Stomach (tissue), 9 donors: ENCODE data around the gene ORC3. TPM values are rescaled to one million over a fixed set of nuclear protein-coding genes. Genes with fewer than 3 reads are reported as not detected.

Experiments used
- DNase-seq, 2 donors: peaks; one replicate each; pipeline versions ENCODE4 v3.0.0 to v3.0.0-alpha.2; 2013 to 2019
- H3K27ac ChIP-seq, 5 donors: fragments of 200-600 bp in 4 of 5; sonication (generic) in 4 of 5; one replicate each; pipeline ENCODE4 v1.5.1; 2013 to 2019; ENCODE audit warnings: mild to moderate bottlenecking in 1 of 5, moderate library complexity in 1 of 5
- H3K27me3 ChIP-seq, 3 donors: fragments of 200-600 bp; sonication (generic); one replicate each; pipeline ENCODE4 v1.5.1; 2017 to 2019; ENCODE audit warnings: mixed run types in 1 of 3
- H3K36me3 ChIP-seq, 4 donors: fragments of 200-600 bp; sonication (generic); 1 replicate in 3 of 4; 2 replicates in 1 of 4; pipeline ENCODE4 v1.5.1; 2016 to 2019
- H3K4me1 ChIP-seq, 4 donors: fragments of 200-600 bp; sonication (generic); one replicate each; pipeline ENCODE4 v1.5.1; 2016 to 2019
- H3K4me3 ChIP-seq, 4 donors: fragments of 200-600 bp; sonication (generic) in 3 of 4; one replicate each; pipeline ENCODE4 v1.5.1; 2016 to 2019; ENCODE audit warnings: mild to moderate bottlenecking in 1 of 4
- H3K9me3 ChIP-seq, 4 donors: fragments of 200-600 bp; sonication (generic); one replicate each; pipeline ENCODE4 v1.5.1; 2016 to 2019
- EP300 ChIP-seq: sonication (generic); formaldehyde crosslinking; IDR thresholded peaks from one replicate; pipeline ENCODE4 v1.6.1; 2017; ENCODE audit warnings: antibody characterized with exemption
- POLR2A ChIP-seq, 4 donors: fragments of 450-650 bp; IDR thresholded peaks; one replicate each; pipeline ENCODE4 v1.6.1; 2016; ENCODE audit warnings: antibody characterized with exemption in 4 of 4, control low read depth in 2 of 4, mild to moderate bottlenecking in 1 of 4, moderate library complexity in 1 of 4
- POLR2AphosphoS5 ChIP-seq, 3 donors: sonication (generic); formaldehyde crosslinking; IDR thresholded peaks; one replicate each; pipeline ENCODE4 v1.6.1; 2016; ENCODE audit warnings: antibody characterized with exemption in 3 of 3
- WGBS, 5 donors: extraction: QIAGEN DNeasy Blood & Tissue Kit in 3 of 5; methylation state at CpG; one replicate each; pipeline versions ENCODE4 v1.1.5 to v1.1.7; 2013 to 2018; 5-methylcytosine and 5-hydroxymethylcytosine counted together
- intact Hi-C: fragments of 100-400 bp; cut with DNase I; formaldehyde crosslinking; loops from one replicate; pipeline ENCODE4 v1.15.1; 2023; ENCODE audit warnings: low total_unique reads
- polyA plus RNA-seq, 3 donors: library from polyadenylated mRNA; stranded (reverse); fragments of 200-250 nt; gene quantifications; one replicate each; pipeline ENCODE4 v1.2.3, GENCODE V29; 2013
- total RNA-seq, 5 donors: library from RNA; depleted of rRNA; stranded (reverse); fragments of >200 nt; gene quantifications; one replicate each; pipeline versions ENCODE4 v1.1.0 to v1.2.3, GENCODE V29; 2014 to 2016
- TF ChIP-seq, protein P1 (sequence below), 7 experiments: fragments of 450-650 bp in 4 of 7; fragments of 200-600 bp in 3 of 7; sonication (generic) in 3 of 7; IDR thresholded peaks; one replicate each; pipeline ENCODE4 v1.5.1; 2016 to 2019; ENCODE audit warnings: antibody characterized with exemption in 7 of 7, control low read depth in 2 of 7, mild to moderate bottlenecking in 1 of 7
- donor health status: healthy with polysubstance abuse.
- donor health status: Bipolar disorder and iron deficiency.
- donor health status: healthy.

The ORC3 gene
- total and polyA plus RNA-seq, 8 donors = 5.8 to 33.8 (median 11.0) TPM

DNA sequence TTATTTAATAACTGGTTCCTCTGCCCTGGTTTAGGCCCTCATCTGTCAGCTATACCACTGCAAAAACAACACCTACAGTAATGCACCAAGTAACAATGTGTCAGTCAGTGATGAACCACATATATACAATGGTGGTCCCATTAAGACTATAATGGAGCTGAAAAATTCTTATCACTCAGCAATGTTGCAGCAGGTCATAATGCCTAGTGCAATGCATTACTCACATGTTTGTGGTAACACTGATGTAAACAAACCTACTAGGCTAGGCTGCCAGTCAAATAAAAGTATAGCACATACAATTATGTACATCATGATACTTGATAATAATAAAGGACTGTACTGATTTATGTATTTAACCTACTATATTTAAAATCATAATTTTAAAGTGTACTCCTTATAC lies 31.5 kb upstream of the ORC3 start:
- no peak for TF ChIP-seq POLR2AphosphoS5 (IDR thresholded peaks at IDR 0.05)
- TF ChIP-seq EP300 = no peak
- TF ChIP-seq, protein P1, sequence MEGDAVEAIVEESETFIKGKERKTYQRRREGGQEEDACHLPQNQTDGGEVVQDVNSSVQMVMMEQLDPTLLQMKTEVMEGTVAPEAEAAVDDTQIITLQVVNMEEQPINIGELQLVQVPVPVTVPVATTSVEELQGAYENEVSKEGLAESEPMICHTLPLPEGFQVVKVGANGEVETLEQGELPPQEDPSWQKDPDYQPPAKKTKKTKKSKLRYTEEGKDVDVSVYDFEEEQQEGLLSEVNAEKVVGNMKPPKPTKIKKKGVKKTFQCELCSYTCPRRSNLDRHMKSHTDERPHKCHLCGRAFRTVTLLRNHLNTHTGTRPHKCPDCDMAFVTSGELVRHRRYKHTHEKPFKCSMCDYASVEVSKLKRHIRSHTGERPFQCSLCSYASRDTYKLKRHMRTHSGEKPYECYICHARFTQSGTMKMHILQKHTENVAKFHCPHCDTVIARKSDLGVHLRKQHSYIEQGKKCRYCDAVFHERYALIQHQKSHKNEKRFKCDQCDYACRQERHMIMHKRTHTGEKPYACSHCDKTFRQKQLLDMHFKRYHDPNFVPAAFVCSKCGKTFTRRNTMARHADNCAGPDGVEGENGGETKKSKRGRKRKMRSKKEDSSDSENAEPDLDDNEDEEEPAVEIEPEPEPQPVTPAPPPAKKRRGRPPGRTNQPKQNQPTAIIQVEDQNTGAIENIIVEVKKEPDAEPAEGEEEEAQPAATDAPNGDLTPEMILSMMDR (IDR thresholded peaks at IDR 0.05) = no peak
- TF ChIP-seq POLR2A (IDR thresholded peaks at IDR 0.05) = no peak
- no peak for DNase-seq
- Histone ChIP-seq H3K4me3 (no peak overlapping the region), H3K4me1 (no peaks in the 10 kb centered on the region), H3K9me3 (no peaks in the 10 kb centered on the region), H3K27me3 (no peaks in the 10 kb centered on the region), H3K36me3 (peaks cover 16 to 96% (median 81%) of the 10 kb centered on the region in 4 donors), H3K27ac (no peak overlapping the region)
- intact Hi-C loops = no loop called here

DNA sequence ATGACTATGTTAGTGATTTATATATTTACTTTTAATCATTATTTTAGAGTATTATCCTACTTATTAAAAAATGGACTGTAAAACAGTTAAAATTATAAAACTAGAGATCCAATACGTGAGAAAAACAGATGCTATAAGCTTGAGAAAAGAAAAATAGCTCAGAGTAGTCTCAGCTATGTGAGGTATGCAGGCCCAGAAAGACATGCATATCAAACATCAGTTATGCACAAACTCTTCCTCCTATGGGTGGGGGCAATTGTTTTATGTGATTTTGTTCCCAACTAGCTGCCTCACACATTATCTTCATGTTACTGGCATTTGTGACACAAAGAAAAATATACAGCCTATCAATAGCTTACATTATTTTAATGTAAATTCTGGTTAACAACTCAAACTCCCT lies 28.9 kb upstream of the ORC3 start:
- TF ChIP-seq, protein P1 (IDR thresholded peaks at IDR 0.05) = no peak
- no peak for TF ChIP-seq POLR2AphosphoS5 (IDR thresholded peaks at IDR 0.05)
- TF ChIP-seq POLR2A (IDR thresholded peaks at IDR 0.05) = no peak
- TF ChIP-seq EP300 = no peak
- 68 to 97% (median 88%) methylated on average over 1 of the region's 1 CpG for WGBS, 5 donors
- peaks cover 16 to 92% (median 79%) of the 10 kb centered on the region in 4 donors for H3K36me3 ChIP-seq

DNA sequence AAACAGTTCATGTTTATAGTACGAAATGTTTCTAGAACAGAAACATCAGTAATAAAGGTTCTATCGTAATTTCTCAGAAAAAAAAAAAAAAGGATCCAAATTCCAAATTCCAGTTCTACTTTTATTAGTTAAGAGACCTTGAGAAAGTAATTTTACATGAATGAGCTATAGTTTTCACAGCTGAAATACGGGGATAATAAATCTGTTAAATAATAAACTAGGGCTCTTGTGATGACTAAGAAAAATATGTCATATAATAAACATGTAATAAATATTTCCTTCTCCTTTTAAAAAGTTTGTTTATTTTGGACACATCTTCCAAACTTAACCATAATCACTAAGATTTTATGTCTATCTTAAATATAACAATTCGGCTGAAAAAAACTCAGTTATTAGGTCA lies 17.9 kb upstream of the ORC3 start:
- WGBS, 5 donors = 63 to 78% (median 69%) methylated on average over 4 of the region's 4 CpGs
- Histone ChIP-seq H3K4me3 (no peak overlapping the region), H3K27ac (no peak overlapping the region), H3K36me3 (peaks cover 0 to 18% (median 12%) of the 10 kb centered on the region in 4 donors), H3K4me1 (peaks cover 7 to 36% (median 24%) of the 10 kb centered on the region in 4 donors), H3K9me3 (no peaks in the 10 kb centered on the region), H3K27me3 (no peaks in the 10 kb centered on the region)
- DNase-seq = no peak
- intact Hi-C loops = no loop called here
- TF ChIP-seq POLR2AphosphoS5 (IDR thresholded peaks at IDR 0.05) (no peak), POLR2A (IDR thresholded peaks at IDR 0.05) (no peak), EP300 (no peak)
- TF ChIP-seq, protein P1 (IDR thresholded peaks at IDR 0.05) = no peak

More for the DNA sequence above, 28.9 kb upstream of the ORC3 start:
- Histone ChIP-seq H3K27ac (no peak overlapping the region), H3K27me3 (no peaks in the 10 kb centered on the region), H3K4me1 (no peaks in the 10 kb centered on the region), H3K9me3 (no peaks in the 10 kb centered on the region), H3K4me3 (no peak overlapping the region)
- no peak for DNase-seq
- intact Hi-C loops = no loop called here

DNA sequence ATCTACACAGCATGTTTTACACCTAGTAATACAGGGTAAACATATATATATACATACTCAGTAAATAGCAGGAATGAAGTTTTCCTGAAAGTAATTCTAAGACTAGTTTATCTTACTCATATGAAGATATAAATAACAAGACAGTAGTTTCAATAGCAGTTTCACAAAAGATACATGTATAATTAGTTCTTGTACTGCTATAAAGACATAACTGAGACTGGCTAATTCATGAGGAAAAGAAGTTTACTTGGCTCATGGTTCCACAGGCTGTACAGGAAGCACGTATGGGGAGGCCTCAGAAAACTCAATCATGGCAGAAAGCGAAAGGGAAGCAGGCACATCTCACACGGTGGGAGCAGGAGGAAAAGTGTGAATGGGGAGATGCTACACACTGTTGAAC lies 17.1 kb upstream of the ORC3 start:
- no peak overlapping the region for H3K27ac ChIP-seq
- H3K27me3 ChIP-seq = no peaks in the 10 kb centered on the region
- no peak overlapping the region for H3K4me3 ChIP-seq
- TF ChIP-seq POLR2AphosphoS5 (IDR thresholded peaks at IDR 0.05) (no peak), POLR2A (IDR thresholded peaks at IDR 0.05) (no peak), EP300 (no peak)
- TF ChIP-seq, protein P1 (IDR thresholded peaks at IDR 0.05) = no peak
- no peak for DNase-seq
- H3K36me3 ChIP-seq = peaks cover 0 to 18% (median 7%) of the 10 kb centered on the region in 4 donors
- intact Hi-C loops = no loop called here
- 89 to 92% (median 90%) methylated on average over 3 of the region's 3 CpGs for WGBS, 5 donors
- H3K4me1 ChIP-seq = peaks cover 7 to 36% (median 24%) of the 10 kb centered on the region in 4 donors
- no peaks in the 10 kb centered on the region for H3K9me3 ChIP-seq
